ENCODE results near the gene ABCC8.

Gene ABCC8

DNA sequence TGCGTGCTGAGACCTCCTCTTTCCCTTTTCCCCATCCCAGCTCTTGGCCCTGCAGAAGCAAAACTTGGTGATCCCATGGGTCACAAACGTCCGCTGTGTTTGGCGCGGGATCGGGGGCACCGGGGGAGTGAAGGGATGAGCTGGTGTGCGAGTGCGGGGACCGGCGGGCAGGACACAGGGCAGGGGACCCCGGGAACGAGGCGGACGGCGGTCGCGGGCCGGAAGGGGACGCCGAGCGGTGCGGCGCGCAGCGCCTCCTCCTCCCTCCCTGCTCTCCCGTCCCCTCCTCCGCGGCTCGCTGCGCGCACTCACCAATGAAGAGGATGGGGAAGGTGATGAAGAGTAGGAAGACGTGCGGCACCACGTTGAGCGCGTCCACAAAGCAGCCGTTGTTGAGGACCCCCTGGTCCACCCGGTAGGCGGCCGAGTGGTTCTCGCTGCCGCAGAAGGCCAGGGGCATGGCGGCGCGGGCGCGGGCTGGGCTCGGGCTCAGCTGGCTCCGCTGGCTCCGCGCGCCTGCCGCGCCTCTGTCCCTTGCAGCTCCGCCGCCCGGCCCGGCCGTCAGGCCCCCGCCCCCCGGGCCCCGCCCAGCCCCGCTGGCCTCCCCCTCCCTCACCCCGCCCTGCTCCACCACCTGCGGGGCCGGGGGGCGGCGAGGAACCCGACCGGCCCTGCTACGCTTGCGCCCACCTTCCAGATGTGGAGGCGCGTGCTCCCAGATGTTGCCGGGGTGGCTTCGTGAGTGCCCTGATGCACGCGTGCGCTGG, at the start of gene ABCC8:
Gene ABCC8, minus strand, starts transcription at position 529 of the 767 bp plus-strand sequence. Its CDS starts 69 bp downstream, at position 460.
- no peak for DNase-seq

GRCh38 chr11:17526326-17526725, 49.7 kb upstream of the ABCC8 start:
- DNase-seq: no peak

DNA sequence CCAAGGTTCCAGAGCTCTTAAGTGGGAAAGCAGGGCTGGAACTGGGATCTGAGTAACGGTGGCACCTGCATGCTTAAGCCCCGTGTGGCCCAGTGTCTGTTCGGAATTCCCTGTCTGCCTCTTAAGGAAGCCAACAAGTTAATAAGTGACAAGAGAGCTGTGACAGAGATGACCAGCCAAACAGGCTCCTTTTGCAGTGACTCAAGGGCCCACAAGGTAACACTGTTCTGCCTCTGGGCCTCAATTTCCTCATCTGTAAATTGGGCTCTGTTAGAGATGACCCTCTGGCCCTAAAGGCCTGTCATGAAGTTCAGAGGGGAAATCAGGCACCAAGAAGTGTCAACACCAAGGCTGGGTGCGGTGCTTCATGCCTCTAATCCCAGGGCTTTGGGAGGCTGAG, 48.9 kb upstream of the ABCC8 start:
- no peak for DNase-seq

DNA sequence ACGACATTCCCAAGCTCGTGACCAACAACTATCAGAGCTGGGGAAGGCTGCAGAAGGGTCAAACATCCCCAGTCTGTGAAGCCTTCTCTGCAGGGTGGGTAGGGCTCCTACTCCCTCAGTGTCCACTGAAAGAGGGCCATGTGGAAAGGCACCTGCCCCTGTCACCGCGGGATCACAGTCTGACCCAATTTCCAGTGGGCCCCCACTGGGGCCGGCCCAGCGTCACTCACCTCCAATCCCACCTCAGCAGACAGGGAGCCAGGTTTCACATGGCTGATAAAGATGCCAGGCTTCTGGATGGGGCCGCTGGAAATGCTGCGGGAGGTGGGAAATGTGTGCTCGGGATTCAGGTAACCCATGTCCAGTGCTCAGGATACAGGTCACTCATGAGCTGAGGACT, 47.6 kb upstream of the ABCC8 start:
- no peak for DNase-seq

DNA sequence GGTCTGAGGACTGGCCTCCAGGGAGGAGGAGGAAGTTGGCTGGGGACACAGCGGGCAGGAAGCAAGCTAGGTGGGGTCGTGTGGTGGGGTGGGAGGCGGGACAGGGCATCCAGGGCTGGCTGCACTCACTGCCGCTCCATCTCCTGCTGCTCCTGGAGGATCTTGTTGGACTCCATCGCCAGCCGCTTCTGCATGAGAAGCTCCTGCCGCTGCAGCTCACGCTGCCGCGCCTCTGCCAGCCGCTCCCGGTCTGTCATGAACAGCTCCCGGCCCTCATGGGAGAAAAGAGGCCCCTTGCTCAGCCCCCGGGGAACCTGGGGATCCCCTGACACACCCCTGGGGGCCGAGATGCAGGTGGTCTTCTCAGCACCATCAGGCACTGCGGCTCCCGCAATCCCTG, 46.0 kb upstream of the ABCC8 start:
- no peak for DNase-seq

DNA sequence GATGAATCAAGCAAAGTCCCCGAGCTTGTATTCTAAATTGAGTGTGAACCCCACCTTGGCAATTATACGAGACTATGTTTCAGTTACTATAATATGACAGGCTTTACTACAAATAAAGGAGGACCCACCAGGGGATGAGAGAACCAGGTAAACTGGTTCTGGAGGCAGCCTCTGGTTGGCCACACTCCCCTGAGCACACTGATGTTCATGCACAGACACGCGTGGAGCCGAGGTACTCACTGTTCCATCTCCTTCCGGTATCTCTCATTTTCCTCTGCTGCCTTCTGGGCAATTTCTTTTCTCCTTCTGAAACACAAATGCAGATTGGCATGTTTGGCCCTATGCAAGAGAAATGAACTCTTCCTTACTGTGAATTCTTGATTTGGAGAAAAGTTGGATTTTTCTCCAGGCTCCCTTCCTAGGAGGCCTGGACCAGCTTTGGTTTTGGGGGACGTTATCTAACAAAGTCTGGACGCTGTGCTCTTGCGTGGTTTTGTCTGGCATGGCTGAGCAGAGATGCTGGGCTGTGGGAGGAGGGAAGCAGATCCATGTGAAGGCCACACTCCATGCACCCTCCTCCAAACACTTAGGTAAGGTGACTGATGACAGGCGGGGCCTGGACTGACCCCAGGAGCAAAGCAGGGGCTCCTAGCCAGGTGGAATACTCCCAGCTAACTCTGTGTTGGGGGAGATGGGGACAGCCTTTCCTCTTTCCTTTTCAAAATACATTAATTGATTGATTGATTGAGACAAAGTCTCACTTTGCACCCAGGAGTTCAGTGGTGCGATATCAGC, 44.7 kb upstream of the ABCC8 start:
- DNase-seq: no peak

- no peak for DNase-seq
These were observed 42.6 kb upstream of the ABCC8 start for GRCh38 chr11:17519061-17519885.

DNA sequence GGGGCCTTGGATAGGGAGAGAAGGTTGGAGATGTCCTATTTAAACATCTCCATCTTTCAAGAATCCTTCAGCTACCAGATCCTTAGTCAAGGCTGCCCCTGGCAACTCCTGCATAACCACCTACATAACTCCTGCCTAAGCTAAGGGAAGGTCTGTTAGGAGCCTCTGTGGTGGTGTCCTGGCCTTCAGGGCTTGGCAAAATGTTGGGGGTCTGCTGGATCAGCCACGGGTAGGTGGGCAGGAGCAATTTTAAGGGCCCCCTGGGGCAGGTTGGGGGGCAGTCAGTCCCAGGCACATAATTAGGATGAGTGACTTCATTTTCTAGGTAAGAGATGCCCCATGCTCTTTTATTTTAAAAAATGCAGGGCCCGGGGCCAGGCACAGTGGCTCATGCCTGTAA, 41.7 kb upstream of the ABCC8 start:
- no peak for DNase-seq

DNA sequence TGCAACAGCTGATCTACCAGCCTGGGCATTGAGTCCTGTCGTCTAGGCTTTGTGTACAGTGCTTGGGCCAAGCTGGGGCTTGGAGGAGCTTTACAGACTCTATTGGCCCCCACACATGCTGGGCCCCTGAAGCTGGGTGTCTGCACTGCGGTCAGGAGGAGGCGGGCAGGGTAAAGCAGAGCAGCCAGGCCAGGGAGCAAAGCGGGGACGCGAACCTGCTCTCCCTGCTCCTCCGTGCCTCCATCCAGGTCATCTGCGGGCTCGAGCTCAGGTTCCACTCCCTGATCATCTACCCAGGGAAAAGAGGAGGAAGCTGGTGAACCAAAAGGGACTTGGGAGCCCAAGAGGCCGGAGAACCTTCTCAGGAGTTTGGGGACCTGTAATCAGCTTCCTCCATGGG, 40.5 kb upstream of the ABCC8 start:
- no peak for DNase-seq

DNA sequence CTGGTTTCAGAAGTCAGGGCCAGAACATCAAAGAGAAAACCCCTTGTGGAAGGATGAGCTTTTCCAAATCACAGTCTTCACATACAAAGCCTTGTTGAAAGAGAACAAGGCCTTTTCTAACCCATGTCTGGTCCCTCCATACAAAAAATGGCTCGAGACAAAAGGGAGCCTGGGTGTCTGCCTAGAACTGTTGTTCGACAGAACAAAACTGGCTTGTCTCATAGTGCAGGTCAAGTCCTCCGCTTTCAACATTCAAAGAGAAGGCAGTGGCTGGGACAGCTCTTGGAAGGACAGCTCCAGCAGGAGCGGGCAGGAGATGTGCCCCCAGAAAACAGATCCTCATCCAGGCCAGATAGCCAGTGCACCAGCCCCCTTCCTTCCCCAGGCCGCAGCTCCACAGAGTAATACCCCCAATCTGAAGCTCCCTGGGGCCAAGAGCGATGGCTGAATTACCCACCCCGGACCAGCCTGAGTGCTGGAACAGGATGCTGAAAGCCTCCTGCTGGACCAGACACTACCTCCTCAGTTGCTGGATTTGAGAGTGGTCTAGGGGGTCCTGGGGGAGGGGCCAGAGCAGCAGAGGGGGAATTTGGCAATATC, 40.0 kb upstream of the ABCC8 start:
- DNase-seq: no peak

GRCh38 chr11:17515443-17516176, 39.0 kb upstream of the ABCC8 start:
- DNase-seq: no peak

- no peak for DNase-seq
These were observed 37.8 kb upstream of the ABCC8 start for GRCh38 chr11:17514476-17514875.

DNA sequence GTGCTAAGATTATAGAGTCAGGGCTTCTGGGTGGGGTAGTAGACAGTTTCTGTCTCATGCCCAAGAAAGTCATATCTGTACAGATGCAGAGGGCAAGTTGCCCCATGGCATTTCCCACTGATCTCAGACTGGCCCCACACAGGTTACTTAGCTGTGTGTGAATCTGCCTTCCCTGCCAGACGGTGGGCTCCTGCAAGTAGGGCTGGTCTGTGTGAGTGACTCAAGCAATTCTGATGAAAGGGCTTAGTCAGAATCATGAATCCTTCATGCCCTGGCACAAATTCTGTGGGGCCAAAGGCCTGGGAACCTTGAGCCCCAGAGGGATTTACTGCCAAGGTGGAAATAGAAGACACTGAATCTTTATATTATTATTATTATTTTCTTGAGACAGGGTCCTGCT, 37.2 kb upstream of the ABCC8 start:
- DNase-seq: no peak

DNA sequence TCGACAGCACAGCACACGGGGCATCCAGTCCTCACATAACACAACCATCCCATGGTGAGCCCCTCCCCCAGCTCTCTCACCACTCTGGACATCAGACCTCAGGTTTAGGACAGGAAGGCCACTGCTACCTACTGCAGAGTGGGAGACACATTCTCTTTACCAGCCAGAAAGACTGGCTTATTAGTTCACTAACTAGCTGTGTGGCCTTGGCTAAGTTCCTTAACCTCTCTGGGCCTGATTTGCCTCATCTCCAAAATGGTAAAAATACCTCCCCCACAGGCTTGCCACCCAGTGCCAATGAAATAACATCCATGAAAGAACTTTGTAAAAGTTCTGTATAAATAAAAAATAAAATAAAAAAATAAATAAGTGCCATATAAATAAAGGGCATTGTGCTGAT, 35.5 kb upstream of the ABCC8 start:
- DNase-seq: no peak

DNA sequence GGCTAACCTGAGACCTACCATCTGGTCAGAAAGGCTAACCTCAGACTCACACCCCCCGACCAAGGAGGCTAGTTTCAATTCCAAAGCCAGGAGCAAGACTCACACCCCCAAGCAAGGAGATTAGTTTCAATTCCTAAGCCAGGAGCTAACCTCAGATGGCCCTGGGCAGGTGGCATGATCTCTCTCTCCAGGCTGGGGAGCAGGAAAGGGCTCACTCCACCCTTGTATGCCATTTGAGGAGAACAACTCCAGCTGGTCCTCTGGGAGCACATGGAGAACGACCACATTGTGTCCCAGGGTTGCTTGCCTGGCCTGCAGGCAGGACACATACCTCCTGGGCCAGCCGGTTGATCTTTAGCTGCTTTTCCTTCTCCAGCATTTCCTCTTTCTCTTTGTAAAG, 34.9 kb upstream of the ABCC8 start:
- DNase-seq: no peak

DNA sequence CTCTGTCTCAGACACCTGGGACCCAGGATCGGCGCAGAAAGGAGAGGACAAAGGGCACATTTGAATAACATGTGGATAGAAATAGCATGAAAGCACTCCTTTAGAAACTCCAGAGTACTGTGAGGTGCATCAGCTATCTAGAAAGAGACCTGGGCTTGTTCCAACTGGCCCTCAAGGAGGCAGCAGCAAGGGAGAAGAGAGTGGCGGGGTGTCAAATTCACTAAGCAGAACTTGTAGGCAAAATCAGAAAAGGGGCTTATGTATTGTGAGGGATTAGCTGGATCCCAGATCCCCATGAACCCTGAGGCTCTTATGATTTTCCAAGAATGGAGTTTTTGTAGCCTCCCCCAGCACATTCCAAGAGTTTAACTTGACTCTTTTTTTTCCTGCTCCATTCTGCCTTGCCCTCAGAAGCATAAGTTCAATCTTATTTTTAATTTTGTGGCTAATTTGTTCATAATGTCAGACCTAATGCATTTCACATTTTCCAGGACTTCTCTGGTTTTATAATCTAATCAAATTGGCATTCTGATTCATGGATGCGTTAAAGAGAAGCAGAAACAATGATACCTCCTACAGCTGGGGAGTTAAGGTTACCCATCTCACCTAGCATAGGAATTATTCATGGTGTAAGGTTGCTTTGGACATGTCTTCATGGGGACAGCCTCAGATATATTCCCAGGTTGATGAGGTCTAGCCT, 34.0 kb upstream of the ABCC8 start:
- DNase-seq: no peak

GRCh38 chr11:17508791-17509190, 32.1 kb upstream of the ABCC8 start:
- DNase-seq: no peak

GRCh38 chr11:17508306-17508705, 31.7 kb upstream of the ABCC8 start:
- DNase-seq: no peak

DNA sequence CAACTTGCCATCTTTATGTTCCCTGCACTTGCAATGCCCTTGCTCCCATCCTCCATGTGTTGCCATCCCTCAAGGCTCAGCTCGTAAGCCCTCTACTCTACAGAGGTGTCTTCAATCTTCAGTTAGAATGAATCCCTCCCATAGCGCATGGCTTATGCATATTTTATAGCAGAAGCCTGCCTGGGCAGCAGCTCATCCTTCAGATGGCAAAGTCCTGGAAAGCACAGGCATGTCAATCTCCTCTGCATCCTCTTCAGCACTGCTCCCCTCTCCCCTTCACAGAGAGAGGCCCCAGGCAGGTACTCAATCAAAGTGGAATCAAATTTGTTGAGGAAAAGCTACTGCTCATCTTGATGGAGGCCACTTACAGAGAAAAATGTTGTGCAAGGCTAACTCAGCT, 31.1 kb upstream of the ABCC8 start:
- no peak for DNase-seq

DNA sequence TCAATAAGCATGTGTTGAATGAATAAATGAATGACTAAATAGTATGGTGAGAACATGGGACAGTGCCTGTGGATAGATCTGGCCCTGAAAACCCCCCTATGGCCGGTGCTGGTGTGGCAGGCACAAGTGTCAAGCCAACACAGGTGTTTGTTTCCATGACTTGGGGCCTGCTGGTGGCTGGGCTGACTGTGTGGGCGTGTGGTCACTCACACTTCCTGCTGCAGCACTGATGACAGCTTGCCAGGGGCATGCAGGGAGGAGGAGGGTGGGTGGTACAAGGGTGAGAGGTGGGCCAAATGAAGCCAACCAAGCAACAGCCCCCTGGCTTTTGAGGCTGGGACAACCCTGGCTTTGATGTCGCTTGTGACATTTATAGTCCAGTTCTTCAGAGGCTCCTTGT, 30.3 kb upstream of the ABCC8 start:
- DNase-seq: no peak

GRCh38 chr11:17506314-17506713, 29.7 kb upstream of the ABCC8 start:
- DNase-seq: no peak

DNA sequence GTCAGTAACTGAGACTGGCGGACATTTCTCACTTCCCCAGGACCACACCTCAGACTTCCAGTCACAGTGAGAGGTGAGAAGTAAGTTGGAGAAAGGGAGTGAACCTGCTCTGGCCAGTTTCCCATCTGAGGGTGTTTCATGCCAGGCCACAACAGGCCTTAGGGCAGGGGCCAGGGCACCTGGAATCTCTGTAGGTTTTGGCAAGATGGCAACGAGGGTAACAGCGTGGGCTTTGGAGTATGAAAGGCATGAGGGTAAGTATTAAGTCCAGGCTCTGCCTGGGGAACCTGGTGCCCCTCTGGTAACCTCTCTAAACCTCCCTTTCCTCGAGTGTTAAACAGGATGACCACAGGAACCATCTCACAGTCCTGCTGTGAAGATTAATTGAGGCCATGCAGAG, 28.5 kb upstream of the ABCC8 start:
- DNase-seq: no peak

Measured in hematopoietic multipotent progenitor cell treated with erythropoietin and hydrocortisone succinate and interleukin-3 and kit ligand, for 6 days (in vitro differentiated cells).